T1000 (cell line): ENCODE measurements around the gene LRRC3.

Source experiments
- DNase-seq: peaks from one replicate; lab custom pipeline; 2025; ENCODE audit warnings: mixed read lengths; lab: John Stamatoyannopoulos, UW

The LRRC3 gene

DNA sequence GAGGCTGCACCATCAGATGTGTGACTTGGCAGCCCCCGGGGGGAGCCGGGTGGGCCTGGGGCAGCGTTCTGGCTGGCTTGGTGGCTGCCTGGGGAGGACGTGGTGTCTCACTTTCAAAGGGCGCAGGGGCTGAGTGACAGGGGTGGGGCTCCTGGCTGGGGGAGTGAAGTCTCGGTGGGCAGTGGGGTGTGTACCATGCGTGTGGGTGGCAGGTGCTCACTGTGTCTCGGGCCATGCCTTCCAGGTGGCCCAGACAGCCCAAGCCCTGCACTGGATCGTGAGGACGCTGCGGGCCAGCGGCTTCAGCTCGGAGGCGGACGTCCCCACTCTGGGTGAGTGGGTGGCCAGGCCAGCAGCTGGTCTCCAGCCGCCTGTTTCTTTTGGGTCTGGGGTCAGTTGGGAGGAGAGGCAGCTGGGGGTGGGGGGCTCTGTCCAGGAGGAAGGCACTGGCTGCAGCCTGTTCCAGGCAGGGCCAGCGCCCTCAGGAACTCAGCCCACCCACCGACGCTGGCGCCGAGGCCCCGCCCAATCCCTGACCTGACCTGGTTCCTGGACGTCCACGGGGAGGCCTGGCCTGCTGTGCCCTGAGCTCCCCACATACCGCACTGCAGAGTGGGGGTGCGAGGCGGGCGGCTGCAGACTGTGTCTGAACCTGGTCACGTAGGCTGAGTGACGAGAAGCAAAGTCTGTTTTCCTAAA is 30.6 kb upstream of the LRRC3 start:
- DNase-seq = no peak

GRCh38 chr21:44425307-44425894 is 29.9 kb upstream of the LRRC3 start:
- DNase-seq = no peak

DNA sequence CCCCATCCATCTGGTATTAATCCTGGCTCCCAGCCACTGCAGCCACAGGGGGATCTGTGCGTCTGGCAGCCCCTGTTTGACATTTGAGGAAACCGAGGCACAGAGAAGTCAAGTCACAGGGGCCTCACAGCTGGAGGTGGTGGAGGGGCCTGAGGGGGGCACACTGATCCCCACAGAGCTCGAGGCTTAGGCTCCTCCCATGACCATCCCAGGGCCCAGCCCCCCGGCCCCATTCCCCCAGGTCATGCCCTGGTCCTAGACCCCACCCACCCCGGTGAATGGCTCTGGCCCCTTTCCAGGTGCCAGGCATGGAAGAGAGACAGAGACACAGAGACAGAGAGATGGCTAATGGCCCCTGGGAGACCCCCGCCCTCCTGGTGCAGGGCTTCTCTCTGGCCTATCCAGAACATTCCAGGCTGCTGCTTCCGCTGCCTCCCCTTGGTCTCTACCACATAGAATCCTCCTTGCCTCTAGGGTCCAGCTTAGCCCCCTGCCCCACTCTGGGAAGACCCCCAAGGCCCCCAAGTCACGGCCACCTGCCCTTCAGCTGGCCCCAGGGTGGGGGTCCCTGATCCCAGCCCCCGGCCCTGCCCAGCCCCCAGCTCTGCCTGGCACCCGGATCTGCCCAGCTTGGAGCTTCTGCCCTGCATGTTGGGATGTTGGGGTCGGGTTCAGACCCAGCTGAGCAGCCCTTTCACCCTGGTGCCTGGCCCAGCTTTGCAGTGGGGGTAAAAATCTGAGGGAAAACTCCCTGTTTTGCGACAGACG is 29.2 kb upstream of the LRRC3 start:
- no peak for DNase-seq

DNA sequence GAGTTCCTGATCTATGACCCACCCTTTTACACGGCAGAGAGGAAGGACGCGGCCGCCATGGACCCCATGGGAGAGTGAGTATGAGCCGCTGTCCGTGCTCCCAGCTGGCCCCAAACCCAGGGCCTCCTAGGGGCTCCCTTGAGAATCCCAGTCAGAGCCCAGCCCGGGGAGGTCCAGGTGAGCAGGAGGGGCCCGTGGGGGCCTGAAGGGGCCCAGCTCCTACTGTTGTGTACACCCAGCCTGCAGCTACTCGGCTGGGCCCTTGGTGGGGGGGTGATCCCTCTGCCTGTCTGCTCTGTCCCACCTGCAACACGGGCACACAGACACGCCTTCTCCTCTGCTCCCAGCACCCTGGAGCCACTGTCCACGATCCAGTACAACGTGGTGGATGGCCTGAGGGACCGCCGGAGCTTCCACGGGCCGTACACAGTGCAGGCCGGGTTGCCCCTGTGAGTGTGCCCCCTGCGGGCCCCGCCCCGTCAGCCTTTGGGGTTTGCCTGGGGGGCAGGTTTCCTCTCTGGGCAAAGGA is 28.6 kb upstream of the LRRC3 start:
- no peak for DNase-seq

GRCh38 chr21:44427241-44428120 is 27.8 kb upstream of the LRRC3 start:
- no peak for DNase-seq

- DNase-seq = no peak
Observed at GRCh38 chr21:44428281-44428960, 26.9 kb upstream of the LRRC3 start.

- no peak for DNase-seq
Observed at GRCh38 chr21:44429894-44430293, 25.4 kb upstream of the LRRC3 start.

- DNase-seq = no peak
Observed at GRCh38 chr21:44431300-44431699, 24.0 kb upstream of the LRRC3 start.

DNA sequence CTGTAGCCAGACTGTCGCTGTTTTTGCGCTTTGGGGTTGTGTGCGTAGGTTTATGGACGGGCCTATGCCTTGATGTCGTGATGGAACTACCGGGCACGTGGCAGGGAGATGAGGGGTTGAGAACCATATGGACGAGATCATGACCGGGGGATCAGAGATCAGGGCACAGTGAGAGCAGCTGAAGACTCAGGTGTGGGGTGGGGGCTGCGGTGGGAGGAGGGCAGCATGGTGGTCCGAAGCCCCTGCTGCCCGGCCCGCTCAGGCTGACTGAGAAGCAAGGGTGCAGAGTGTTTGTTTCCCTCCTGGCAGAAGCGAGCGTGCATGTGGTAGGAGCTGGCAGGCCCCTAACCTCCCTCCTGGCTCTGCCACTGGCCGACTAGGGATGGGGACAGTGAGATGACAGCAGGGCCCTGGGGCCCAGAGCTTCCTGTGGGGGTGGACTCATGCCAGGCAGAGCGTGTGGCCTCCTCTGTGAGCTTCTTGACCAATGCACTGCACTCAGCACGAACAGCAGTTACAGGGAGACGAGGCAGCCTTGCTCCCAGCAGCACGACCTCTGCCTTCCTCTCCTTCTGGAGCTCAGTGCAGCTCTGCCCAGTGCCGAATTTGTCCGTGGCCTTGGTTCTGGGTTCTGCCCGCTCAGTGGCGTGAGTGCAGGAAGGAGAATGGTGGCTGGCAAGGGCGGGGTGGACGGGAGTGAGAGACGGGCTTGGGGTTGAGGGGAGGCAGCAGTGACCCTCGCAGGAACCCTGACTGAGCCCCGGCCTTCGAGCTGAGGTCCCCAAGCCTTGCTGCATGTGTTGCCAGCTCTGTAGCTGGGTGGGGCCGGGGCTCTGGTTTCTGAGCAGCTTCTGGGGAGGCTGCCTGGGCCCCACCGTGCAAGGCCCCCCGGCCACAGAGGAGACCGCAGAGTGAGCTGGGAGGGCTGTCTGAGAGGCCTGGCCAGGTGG is 22.2 kb upstream of the LRRC3 start:
- DNase-seq = no peak

DNA sequence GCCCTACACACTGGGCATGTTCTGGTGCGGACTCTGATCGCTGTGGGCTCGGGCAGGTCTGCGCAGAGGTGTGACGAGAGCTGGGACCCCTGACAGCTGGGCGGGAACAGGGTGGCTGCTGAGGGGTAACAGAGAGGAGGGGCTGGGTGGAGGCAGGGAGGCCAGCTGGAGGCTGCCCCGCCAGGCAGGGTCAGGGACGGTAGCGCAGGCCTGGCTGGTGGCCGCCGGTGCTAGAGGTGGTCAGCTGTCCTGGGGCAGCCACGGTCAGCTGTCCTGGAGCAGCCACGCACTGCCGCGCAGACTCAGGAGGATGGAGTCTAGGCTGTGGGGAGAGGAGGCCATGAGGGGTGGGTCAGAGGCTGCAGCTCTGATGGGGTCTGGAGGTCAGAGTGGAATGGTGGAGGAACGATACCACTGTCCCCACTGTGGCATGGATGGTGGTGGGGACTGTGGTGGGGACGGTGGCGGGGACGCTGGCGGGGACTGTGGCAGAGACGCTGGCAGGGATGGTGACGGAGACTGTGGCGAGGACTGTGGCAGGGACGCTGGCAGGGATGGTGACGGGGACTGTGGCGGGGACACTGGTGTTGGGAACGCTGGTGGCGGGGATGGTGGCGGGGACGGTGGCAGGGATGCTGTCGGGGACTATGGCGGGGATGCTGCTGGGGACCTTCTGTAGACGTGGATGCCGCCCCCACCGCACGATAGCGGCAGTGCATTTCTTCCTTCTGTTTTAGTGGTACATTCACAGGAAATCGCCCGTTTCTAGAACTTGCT is 21.3 kb upstream of the LRRC3 start:
- DNase-seq = no peak

GRCh38 chr21:44434568-44434925 is 20.8 kb upstream of the LRRC3 start:
- DNase-seq = no peak

DNA sequence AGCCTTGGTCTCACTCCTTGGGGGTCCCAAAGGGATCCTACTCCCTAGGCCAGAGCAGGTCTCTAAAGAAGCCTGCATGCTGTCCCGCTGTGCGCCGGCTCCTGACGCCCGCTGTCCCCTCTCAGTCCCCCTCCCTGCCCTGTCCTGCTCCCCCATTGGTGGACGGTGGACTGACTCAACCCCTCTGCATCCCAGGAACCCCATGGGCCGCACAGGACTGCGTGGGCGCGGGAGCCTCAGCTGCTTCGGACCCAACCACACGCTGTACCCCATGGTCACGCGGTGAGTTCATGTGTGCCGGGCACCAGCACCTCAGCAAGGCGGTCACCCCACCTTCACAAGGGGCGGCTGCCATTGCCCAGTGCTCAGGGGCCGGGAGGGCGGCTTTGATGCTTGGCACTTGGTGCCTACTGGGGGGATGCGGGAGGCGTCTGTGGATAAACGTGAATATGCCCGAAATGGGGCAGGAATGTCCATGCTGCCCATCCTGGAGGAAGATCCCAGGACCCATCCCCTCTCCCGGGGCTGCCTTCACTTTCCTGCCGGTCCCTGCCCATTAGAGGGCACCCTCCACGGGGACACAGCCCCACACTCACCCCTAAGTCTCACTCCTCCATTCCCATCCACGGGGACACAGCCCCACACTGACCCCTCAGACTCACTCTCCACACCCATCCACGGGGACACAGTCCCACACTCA is 20.2 kb upstream of the LRRC3 start:
- no peak for DNase-seq

GRCh38 chr21:44436111-44436611 is 19.1 kb upstream of the LRRC3 start:
- DNase-seq = no peak

GRCh38 chr21:44436958-44437357 is 18.4 kb upstream of the LRRC3 start:
- DNase-seq = no peak

DNA sequence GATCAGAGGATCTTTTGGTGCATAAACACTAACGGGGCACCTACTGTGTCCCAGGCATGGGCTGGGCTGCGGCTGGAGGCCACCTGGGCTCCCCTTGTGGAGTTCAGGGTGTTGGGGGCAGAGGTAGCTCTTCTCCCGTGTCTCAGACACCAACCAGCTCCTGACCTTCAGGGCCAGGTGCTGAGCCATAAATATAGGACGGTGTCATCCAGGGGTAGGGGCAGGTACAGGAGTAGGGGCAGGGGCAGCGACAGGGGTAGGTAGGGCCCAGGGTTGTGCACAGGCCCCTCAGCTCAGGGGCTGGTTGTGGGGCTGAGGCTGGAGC is 18.0 kb upstream of the LRRC3 start:
- DNase-seq = no peak

DNA sequence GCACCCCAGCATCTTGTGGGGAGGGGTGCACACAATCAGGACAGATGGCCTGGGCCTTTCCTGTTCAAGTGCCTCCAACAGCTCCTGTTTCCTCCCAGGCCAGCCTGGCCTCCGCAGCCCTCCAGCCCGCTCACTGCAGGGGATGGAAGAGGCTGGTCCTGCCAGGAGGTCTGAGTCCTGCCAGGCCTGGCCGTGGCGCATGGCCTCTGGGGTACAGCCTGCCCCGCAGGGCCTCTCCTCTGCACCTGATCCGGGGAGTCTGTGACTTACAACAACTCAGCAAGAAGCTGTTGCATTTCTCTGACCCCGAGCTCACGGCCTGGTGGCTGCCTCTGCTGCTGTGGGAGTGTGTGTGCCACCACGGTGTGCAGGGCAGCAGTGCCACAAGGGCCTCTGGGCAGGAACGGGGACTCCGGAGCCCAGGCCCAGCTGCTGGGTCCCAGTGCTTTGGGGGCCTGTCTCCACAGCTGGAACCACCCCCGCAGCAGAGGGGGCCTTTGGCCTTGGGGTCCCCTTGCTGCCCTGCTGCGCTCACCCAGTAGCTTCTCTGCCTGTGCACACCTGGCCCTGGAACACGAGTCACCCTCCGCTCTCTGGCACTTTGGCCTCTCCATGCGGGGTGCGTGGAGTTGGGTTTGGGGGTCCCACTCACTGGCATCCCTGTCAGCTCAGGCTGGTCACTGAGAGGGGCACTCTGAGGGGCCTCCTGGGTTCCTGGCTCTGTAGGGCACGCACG is 17.4 kb upstream of the LRRC3 start:
- DNase-seq = no peak

GRCh38 chr21:44438531-44439210 is 16.6 kb upstream of the LRRC3 start:
- DNase-seq = no peak

DNA sequence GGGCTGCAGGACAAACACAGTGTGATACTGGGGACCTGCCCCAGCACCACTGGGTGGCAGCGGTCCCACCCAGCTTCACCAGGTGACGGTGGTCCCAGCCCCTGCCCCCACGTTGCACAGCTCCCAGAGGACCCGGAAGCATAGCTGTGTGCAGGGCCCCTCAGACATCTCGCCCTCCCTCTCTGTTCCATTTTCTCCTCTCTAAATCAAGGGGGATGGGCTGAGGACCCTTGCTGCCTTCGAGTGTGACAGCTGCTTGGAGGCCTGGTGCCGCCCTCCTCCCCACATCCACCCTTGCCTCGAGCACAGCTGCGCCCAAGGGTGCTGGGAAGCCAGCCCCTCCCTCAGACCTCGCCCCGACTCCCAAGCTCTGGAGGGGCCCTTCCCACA is 16.1 kb upstream of the LRRC3 start:
- no peak for DNase-seq
